PFSK-1 (cell line): ENCODE data around the gene ATP8B4.

Experiments
- FOXP2 ChIP-seq: optimal IDR thresholded peaks from 2 replicates; pipeline ENCODE3; 2011; ENCODE audit warnings: borderline replicate concordance, control low read depth, inconsistent platforms; ENCODE audit not compliant: insufficient read depth; ENCODE audit errors: extremely low read length, extremely low read depth
- POLR2AphosphoS5 ChIP-seq: IDR thresholded peaks from 2 replicates; pipeline ENCODE4 v1.6.1; 2012; ENCODE audit warnings: low read depth, mild to moderate bottlenecking, control low read depth, low read length, moderate library complexity
- SIN3A ChIP-seq: IDR thresholded peaks from 2 replicates; pipeline ENCODE4 v1.6.1; 2012; ENCODE audit warnings: mild to moderate bottlenecking, low read length, moderate library complexity, borderline replicate concordance; ENCODE audit not compliant: insufficient read depth
- TAF1 ChIP-seq: IDR thresholded peaks from 2 replicates; pipeline ENCODE4 v1.6.1; 2012; ENCODE audit warnings: low read length, control low read depth, borderline replicate concordance; ENCODE audit not compliant: insufficient read depth
- TF ChIP-seq, protein P1 (sequence below), 2 experiments: IDR thresholded peaks; 2 replicates each; pipeline versions ENCODE4 v1.6.1 to v1.8.0; 2011 to 2012; ENCODE audit warnings: low read depth in 2 of 2, low read length in 2 of 2, control low read depth in 1 of 2, inconsistent platforms in 1 of 2, mild to moderate bottlenecking in 1 of 2, moderate library complexity in 1 of 2; ENCODE audit not compliant: insufficient read depth in 1 of 2

ATP8B4 gene

DNA sequence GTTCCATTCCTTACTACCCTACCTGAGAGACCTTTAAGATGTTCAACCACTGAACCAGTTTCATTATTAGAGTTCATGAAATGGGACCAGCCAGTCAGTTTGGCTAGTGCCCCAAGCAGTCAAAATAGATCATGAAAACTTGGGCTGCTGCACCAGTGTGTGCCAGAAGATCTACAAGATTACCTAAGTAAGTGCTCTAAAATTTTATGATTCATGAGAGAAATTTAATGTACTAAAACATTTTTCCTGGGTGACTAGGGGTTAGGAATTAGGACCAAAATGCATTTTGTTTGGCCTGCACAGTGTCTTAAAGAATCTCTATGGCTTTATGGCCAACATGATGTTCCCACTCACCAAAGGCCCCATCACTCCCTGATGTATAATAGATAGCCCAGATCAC lies 214.7 kb downstream of the ATP8B4 start:
- no peak for TF ChIP-seq TAF1
- TF ChIP-seq FOXP2, result no peak
- no peak for TF ChIP-seq POLR2AphosphoS5
- TF ChIP-seq SIN3A, result no peak
- TF ChIP-seq, protein P1, sequence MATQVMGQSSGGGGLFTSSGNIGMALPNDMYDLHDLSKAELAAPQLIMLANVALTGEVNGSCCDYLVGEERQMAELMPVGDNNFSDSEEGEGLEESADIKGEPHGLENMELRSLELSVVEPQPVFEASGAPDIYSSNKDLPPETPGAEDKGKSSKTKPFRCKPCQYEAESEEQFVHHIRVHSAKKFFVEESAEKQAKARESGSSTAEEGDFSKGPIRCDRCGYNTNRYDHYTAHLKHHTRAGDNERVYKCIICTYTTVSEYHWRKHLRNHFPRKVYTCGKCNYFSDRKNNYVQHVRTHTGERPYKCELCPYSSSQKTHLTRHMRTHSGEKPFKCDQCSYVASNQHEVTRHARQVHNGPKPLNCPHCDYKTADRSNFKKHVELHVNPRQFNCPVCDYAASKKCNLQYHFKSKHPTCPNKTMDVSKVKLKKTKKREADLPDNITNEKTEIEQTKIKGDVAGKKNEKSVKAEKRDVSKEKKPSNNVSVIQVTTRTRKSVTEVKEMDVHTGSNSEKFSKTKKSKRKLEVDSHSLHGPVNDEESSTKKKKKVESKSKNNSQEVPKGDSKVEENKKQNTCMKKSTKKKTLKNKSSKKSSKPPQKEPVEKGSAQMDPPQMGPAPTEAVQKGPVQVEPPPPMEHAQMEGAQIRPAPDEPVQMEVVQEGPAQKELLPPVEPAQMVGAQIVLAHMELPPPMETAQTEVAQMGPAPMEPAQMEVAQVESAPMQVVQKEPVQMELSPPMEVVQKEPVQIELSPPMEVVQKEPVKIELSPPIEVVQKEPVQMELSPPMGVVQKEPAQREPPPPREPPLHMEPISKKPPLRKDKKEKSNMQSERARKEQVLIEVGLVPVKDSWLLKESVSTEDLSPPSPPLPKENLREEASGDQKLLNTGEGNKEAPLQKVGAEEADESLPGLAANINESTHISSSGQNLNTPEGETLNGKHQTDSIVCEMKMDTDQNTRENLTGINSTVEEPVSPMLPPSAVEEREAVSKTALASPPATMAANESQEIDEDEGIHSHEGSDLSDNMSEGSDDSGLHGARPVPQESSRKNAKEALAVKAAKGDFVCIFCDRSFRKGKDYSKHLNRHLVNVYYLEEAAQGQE (IDR thresholded peaks at IDR 0.05; ENCODE audit: insufficient read depth in 1 of 2, low read depth in 2 of 2, low read length in 2 of 2), result no peak

- TF ChIP-seq FOXP2, result no peak
- TF ChIP-seq SIN3A, result no peak
- TF ChIP-seq, protein P1 (IDR thresholded peaks at IDR 0.05; ENCODE audit: insufficient read depth in 1 of 2, low read depth in 2 of 2, low read length in 2 of 2), result no peak
- no peak for TF ChIP-seq POLR2AphosphoS5
Measured at GRCh38 chr15:49902685-49903501, 216.1 kb downstream of the ATP8B4 start.

- TF ChIP-seq, protein P1 (IDR thresholded peaks at IDR 0.05; ENCODE audit: insufficient read depth in 1 of 2, low read depth in 2 of 2, low read length in 2 of 2), result no peak
- no peak for TF ChIP-seq TAF1
- no peak for TF ChIP-seq FOXP2
Measured at GRCh38 chr15:49901996-49902684, 216.9 kb downstream of the ATP8B4 start.

DNA sequence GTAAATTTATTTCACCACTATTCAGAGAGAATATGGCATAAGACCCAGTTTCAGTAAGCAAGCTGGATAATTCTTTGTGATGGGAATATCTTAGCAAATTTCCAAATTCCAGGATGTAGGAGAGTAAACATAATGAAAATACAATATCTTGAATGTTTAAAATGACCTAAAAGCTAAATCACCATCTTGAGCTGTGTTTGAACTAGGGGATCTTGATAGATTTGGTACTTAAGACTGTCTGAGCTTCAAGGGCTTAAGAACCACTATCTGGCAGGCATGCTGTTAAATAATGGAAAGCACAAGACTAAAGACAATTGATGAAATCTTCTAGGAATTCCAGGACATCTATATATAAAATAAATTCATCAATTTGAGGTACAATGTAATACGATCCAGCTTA lies 217.7 kb downstream of the ATP8B4 start:
- TF ChIP-seq FOXP2, result no peak
- TF ChIP-seq SIN3A, result no peak
- TF ChIP-seq TAF1, result no peak
- no peak for TF ChIP-seq POLR2AphosphoS5
- TF ChIP-seq, protein P1 (IDR thresholded peaks at IDR 0.05; ENCODE audit: insufficient read depth in 1 of 2, low read depth in 2 of 2, low read length in 2 of 2), result no peak
